ENCODE measurements around the gene MVK.

MVK gene

GRCh38 chr12:109545826-109546225 lies 27.8 kb upstream of the MVK start:
- no peak for DNase-seq (ENCODE audit: low read depth)

GRCh38 chr12:109547286-109547685 lies 26.3 kb upstream of the MVK start:
- no peak for DNase-seq (ENCODE audit: low read depth)

- DNase-seq (ENCODE audit: low read depth), result no peak
These were observed 25.3 kb upstream of the MVK start for GRCh38 chr12:109548258-109548657.

- DNase-seq (ENCODE audit: low read depth), result no peak
These were observed 23.9 kb upstream of the MVK start for GRCh38 chr12:109549613-109550270.

GRCh38 chr12:109550281-109550680 lies 23.3 kb upstream of the MVK start:
- no peak for DNase-seq (ENCODE audit: low read depth)

GRCh38 chr12:109551108-109551507 lies 22.5 kb upstream of the MVK start:
- DNase-seq (ENCODE audit: low read depth), result no peak

- DNase-seq (ENCODE audit: low read depth), result no peak
These were observed 20.6 kb upstream of the MVK start for GRCh38 chr12:109552971-109553370.

GRCh38 chr12:109553483-109553882 lies 20.1 kb upstream of the MVK start:
- DNase-seq (ENCODE audit: low read depth), result no peak

GRCh38 chr12:109553906-109554500 lies 19.6 kb upstream of the MVK start:
- no peak for DNase-seq (ENCODE audit: low read depth)

GRCh38 chr12:109554761-109555160 lies 18.8 kb upstream of the MVK start:
- DNase-seq (ENCODE audit: low read depth), result no peak

GRCh38 chr12:109555431-109556315 lies 17.9 kb upstream of the MVK start:
- no peak for DNase-seq (ENCODE audit: low read depth)

- no peak for DNase-seq (ENCODE audit: low read depth)
These were observed 16.4 kb upstream of the MVK start for GRCh38 chr12:109557200-109557599.

GRCh38 chr12:109557805-109558204 lies 15.8 kb upstream of the MVK start:
- DNase-seq (ENCODE audit: low read depth), result no peak

GRCh38 chr12:109558374-109559199 lies 15.0 kb upstream of the MVK start:
- no peak for DNase-seq (ENCODE audit: low read depth)

GRCh38 chr12:109559200-109559505 lies 14.4 kb upstream of the MVK start:
- DNase-seq (ENCODE audit: low read depth), result no peak

- DNase-seq (ENCODE audit: low read depth), result no peak
These were observed 14.0 kb upstream of the MVK start for GRCh38 chr12:109559601-109560000.

GRCh38 chr12:109560867-109561710 lies 12.5 kb upstream of the MVK start:
- no peak for DNase-seq (ENCODE audit: low read depth)

GRCh38 chr12:109561711-109562030 lies 11.9 kb upstream of the MVK start:
- DNase-seq (ENCODE audit: low read depth), result no peak

- DNase-seq (ENCODE audit: low read depth), result no peak
These were observed 10.7 kb upstream of the MVK start for GRCh38 chr12:109562871-109563270.

- DNase-seq (ENCODE audit: low read depth), result no peak
These were observed 10.0 kb upstream of the MVK start for GRCh38 chr12:109563291-109564284.

All from GM04504 (cell line).